GM12873 (cell line): ENCODE data around the gene TBC1D2B.

Source experiments
- TF ChIP-seq, protein P1 (sequence below): IDR thresholded peaks from 2 replicates; pipeline ENCODE4 v1.5.1; 2012; ENCODE audit warnings: low read depth, mild to moderate bottlenecking, moderate library complexity, low read length, control low read depth; ENCODE audit not compliant: insufficient read depth; ENCODE audit errors: missing control alignments

TBC1D2B gene

DNA sequence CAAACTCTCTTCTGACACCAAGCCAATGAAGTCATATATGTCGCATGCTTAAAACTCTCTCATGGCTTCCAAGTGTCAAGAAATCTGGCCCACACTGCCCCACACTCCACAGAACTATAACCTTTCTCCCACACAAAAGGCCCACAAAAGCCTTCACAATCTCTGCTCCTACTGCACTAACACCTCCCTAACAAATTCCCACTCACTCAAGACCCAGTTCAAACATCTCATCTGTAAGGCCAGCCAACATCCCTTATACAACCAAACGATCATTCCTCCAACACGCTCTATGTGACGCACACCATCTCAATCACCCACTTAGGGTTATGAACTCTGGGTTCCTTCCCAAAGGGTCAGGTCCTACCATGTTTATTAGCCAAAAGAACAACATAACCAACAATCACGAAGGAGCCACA is 13.5 kb downstream of the TBC1D2B start:
- TF ChIP-seq, protein P1, sequence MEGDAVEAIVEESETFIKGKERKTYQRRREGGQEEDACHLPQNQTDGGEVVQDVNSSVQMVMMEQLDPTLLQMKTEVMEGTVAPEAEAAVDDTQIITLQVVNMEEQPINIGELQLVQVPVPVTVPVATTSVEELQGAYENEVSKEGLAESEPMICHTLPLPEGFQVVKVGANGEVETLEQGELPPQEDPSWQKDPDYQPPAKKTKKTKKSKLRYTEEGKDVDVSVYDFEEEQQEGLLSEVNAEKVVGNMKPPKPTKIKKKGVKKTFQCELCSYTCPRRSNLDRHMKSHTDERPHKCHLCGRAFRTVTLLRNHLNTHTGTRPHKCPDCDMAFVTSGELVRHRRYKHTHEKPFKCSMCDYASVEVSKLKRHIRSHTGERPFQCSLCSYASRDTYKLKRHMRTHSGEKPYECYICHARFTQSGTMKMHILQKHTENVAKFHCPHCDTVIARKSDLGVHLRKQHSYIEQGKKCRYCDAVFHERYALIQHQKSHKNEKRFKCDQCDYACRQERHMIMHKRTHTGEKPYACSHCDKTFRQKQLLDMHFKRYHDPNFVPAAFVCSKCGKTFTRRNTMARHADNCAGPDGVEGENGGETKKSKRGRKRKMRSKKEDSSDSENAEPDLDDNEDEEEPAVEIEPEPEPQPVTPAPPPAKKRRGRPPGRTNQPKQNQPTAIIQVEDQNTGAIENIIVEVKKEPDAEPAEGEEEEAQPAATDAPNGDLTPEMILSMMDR, result no peak

DNA sequence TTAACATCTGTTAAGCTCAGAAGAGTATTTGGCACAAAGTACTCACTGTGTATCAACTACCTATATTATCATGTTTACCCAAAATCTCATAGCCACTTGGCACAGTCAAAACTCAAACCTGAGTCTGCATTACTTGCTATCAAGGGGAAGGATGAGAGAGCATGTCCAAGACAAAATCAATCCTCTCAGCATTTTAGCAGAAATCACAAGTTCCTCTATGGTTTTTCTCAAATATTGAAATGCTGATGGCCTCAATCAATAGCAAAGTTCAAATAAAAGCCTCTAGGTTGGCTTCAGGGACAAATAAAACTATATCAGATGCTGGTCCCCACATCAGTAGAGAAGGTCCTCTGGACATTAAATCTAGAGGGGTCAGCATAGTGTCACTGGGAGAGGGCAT is 14.3 kb downstream of the TBC1D2B start:
- TF ChIP-seq, protein P1, result no peak

DNA sequence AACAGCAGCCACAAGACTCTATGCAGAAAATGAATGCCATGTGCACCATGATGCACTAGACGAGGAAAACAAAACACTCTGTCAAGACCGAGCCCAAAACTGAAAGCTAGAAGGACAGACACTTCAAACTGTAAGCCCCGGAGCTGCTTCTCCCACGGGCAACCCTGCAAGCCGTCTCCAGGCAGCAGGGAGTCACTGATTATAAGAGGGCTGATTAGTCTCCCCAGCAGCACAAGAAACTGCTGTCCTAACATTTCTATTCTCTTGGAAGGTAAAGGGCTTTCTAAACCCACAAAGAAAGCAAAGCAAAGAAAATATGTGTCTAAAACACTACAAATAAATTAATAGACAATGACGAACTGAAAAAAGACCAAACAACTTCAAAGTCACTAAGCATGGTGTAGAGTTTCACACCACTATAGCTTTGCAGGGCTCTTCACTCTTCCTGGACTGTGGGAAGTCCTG is 15.5 kb downstream of the TBC1D2B start:
- TF ChIP-seq, protein P1, result no peak

DNA sequence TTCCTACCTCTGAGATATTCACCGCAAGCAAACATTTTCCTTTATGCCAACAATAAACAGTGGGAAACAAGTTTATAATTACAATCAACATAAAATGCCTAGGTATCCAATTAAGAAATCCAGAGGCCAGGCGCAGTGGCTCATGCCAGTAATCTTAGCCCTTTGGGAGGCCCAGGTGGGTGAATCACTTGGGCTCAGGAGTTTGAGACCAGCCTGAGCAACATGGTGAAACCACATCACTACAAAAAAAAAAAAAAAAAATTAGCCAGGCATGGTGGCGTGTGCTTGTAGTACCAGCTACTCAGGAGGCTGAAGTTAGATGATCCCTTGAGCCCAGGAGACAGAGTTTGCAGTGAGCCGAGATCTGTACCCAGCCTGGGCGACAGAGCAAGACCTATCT is 17.3 kb downstream of the TBC1D2B start:
- TF ChIP-seq, protein P1, result no peak

DNA sequence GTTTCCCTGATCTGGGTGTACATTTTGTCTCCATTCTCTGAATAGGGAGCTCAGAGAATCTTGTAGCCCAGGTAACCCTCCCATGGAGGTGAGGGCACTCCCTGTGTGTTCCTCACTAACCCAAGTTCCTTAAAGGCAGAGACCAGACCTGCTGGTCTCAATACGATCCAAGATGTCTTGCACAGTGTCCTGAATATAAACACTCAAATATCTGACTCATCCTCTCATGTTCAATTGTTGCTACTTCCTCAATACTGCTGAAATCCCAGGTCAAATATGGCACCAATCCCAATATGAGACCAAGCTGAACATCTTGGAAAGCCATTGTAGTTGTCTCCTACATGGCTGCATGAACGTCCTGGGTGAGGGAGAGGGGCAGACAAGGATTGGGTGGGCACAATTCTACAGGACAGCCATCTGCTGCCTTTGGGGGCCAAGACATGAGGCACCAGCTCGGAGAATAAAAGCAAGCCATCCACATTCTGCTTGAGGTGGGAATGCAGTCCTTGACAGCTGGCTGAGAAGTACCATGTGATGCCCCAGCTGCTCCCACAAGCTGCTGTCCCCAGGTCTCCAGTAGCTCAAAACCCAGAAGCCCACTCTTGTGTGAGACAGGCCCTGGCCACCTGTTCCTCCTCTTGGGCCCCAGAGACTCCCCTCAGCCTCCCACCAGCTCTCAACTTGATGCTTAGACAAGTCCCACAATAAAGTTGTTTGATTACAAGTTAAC is 18.2 kb downstream of the TBC1D2B start:
- TF ChIP-seq, protein P1, result no peak

DNA sequence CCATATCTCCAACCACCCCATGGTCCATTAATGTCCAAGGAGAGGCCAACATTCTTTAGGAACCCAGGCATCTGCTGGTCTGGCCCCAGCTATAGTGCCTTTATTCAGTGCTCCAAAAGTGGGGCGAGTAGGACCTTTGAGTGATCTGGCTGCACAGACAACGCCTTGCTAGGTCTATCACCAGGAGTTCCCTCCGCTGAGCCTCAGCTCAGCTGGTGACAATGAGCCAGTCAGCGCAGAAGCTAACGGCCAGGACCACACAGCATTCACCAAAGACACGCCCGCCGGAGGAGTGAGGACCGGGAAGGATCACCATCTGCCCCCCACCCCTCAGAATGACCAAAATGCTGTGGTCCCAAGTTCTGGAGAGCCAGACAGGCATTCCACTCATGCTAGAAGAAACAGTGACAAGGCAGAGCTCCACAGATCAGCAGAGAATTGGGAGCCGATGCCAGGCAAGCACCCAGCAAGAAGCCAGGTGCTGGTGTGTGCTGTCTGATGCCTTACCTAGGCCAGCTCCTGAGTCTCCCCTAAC is 19.0 kb downstream of the TBC1D2B start:
- TF ChIP-seq, protein P1, result no peak

DNA sequence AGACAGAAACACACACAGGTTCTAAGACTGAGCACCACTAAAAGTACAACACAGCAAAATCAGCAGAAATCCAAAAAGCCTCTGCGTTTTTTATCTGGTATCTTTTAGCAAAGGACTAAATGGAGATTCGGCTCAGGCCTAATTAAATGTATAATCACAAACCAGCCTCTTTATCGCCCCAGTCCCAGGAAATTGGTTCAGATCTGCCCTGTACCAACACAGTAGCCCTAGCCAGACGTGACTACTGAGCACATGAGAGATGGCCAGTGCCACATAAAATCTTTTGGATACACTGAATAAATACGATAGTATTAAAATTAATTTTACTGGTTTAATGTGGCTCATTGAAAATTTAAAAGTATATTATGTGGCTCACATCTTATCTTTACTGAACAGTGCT is 19.7 kb downstream of the TBC1D2B start:
- TF ChIP-seq, protein P1, result no peak
